ENCODE measurements around the gene CPNE6.

CPNE6 gene

GRCh38 chr14:24080888-24081738, 9.8 kb downstream of the CPNE6 start:
- no peaks in the 10 kb centered on the region for H3K27me3 ChIP-seq (ENCODE audit: control insufficient read depth, insufficient read depth, low read length)
- H3K36me3 ChIP-seq (ENCODE audit: control insufficient read depth, insufficient read depth, low read length): no peaks in the 10 kb centered on the region
- peak overlapping the region; percentile 85 for H3K4me2 ChIP-seq (ENCODE audit: low read length)
- H3K9ac ChIP-seq: peak overlapping the region; percentile 92
- peaks cover 25% of the 10 kb centered on the region for H3K4me1 ChIP-seq
- peak overlapping the region; percentile 96 for H2AFZ ChIP-seq
- no peaks in the 10 kb centered on the region for H3K9me3 ChIP-seq (ENCODE audit: control insufficient read depth, low read length)
- TF ChIP-seq, protein P1, sequence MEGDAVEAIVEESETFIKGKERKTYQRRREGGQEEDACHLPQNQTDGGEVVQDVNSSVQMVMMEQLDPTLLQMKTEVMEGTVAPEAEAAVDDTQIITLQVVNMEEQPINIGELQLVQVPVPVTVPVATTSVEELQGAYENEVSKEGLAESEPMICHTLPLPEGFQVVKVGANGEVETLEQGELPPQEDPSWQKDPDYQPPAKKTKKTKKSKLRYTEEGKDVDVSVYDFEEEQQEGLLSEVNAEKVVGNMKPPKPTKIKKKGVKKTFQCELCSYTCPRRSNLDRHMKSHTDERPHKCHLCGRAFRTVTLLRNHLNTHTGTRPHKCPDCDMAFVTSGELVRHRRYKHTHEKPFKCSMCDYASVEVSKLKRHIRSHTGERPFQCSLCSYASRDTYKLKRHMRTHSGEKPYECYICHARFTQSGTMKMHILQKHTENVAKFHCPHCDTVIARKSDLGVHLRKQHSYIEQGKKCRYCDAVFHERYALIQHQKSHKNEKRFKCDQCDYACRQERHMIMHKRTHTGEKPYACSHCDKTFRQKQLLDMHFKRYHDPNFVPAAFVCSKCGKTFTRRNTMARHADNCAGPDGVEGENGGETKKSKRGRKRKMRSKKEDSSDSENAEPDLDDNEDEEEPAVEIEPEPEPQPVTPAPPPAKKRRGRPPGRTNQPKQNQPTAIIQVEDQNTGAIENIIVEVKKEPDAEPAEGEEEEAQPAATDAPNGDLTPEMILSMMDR (IDR thresholded peaks at IDR 0.05): no peak
- H3K79me2 ChIP-seq: no peaks in the 10 kb centered on the region
- H3K4me3 ChIP-seq (ENCODE audit: low read depth, low read length): peak overlapping the region; percentile 61
- H3K27ac ChIP-seq: peak overlapping the region; percentile 97

DNA sequence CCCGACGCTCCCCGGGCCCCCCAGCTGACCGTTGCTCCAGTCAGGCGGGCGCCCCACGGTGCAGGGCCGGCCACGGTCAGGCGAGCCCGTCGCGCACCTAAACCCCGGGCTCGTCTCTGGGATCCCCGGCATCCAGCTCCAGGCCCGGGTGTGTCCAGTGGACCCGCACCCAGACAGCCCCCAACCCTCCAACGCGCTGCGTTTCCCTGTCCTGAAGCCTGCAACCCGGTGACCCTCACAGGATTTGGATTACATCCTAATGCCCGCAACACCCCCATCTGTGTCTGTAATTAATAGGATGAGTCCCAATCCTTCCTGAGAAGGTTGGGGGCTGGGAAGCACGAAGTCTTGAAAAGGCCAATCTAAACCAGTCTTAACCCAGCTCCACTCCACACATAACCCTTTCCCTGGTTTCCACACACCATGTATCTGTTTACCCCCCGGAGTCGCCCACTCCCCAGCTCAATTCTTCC, 10.4 kb downstream of the CPNE6 start:
- Histone ChIP-seq H3K27me3 (ENCODE audit: control insufficient read depth, insufficient read depth, low read length) (no peaks in the 10 kb centered on the region), H3K4me3 (ENCODE audit: low read depth, low read length) (peak overlapping the region; percentile 61), H3K4me2 (ENCODE audit: low read length) (peak overlapping the region; percentile 85), H3K4me1 (peaks cover 24% of the 10 kb centered on the region), H3K27ac (peak overlapping the region; percentile 97), H3K9me3 (ENCODE audit: control insufficient read depth, low read length) (no peaks in the 10 kb centered on the region), H3K36me3 (ENCODE audit: control insufficient read depth, insufficient read depth, low read length) (no peaks in the 10 kb centered on the region), H3K9ac (peak overlapping the region; percentile 92), H2AFZ (peak overlapping the region; percentile 96), H3K79me2 (no peaks in the 10 kb centered on the region)
- TF ChIP-seq, protein P1 (IDR thresholded peaks at IDR 0.05): no peak

- peaks cover 24% of the 10 kb centered on the region for H3K4me1 ChIP-seq
- TF ChIP-seq, protein P1 (IDR thresholded peaks at IDR 0.05): no peak
- H3K4me2 ChIP-seq (ENCODE audit: low read length): no peak overlapping the region
- H3K4me3 ChIP-seq (ENCODE audit: low read depth, low read length): no peak overlapping the region
- H3K36me3 ChIP-seq (ENCODE audit: control insufficient read depth, insufficient read depth, low read length): no peaks in the 10 kb centered on the region
- H3K9me3 ChIP-seq (ENCODE audit: control insufficient read depth, low read length): no peaks in the 10 kb centered on the region
- H3K79me2 ChIP-seq: no peaks in the 10 kb centered on the region
- no peak overlapping the region for H3K9ac ChIP-seq
- peak overlapping the region; percentile 97 for H3K27ac ChIP-seq
- H2AFZ ChIP-seq: peak overlapping the region; percentile 96
- no peaks in the 10 kb centered on the region for H3K27me3 ChIP-seq (ENCODE audit: control insufficient read depth, insufficient read depth, low read length)
Measured at GRCh38 chr14:24082411-24083080, 11.2 kb downstream of the CPNE6 start.

DNA sequence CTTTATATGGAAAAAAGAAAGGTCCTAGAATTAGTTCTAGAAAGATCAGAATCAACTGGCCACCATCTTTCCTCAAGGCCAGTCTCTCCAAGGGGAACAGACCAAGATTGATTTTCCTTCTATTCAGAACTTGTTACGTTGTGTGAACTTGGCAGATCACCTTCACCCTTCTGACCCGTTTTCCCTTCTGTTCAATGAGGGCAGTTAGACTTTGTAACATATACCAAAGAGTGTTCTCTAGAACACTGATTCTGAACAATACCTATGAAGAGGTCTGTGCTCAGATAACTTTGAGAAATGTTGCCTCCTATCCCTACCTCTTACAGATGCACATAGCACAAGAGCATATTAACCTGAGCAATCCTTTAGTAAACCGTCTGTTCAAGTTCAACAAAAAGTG, 12.1 kb downstream of the CPNE6 start:
- Histone ChIP-seq H3K4me1 (peaks cover 24% of the 10 kb centered on the region), H3K36me3 (ENCODE audit: control insufficient read depth, insufficient read depth, low read length) (no peaks in the 10 kb centered on the region), H3K4me3 (ENCODE audit: low read depth, low read length) (no peak overlapping the region), H3K27ac (no peak overlapping the region), H3K27me3 (ENCODE audit: control insufficient read depth, insufficient read depth, low read length) (no peaks in the 10 kb centered on the region), H3K9ac (no peak overlapping the region), H3K4me2 (ENCODE audit: low read length) (no peak overlapping the region), H3K9me3 (ENCODE audit: control insufficient read depth, low read length) (no peaks in the 10 kb centered on the region), H2AFZ (no peak overlapping the region), H3K79me2 (no peaks in the 10 kb centered on the region)
- TF ChIP-seq, protein P1 (IDR thresholded peaks at IDR 0.05): no peak

Measured in parathyroid adenoma (tissue), 2 donors.